Neural cell (in vitro differentiated cells): ENCODE measurements around the gene TMCC1.

Experiments used
- CTCF ChIP-seq: fragments of 450-650 bp; IDR thresholded peaks from 2 replicates; pipeline ENCODE4 v1.5.1; 2014; ENCODE audit warnings: antibody characterized with exemption, mild to moderate bottlenecking, moderate library complexity; ENCODE audit not compliant: poor library complexity, severe bottlenecking
- EP300 ChIP-seq: fragments of 450-650 bp; conservative IDR thresholded peaks from 2 replicates; pipeline ENCODE4 v1.6.1; 2014; ENCODE audit warnings: antibody characterized with exemption, mild to moderate bottlenecking, moderate library complexity; ENCODE audit not compliant: poor library complexity, severe bottlenecking
- EZH2 ChIP-seq: fragments of 200-600, 300-800 bp; shearing (Covaris generic), sonication (generic); IDR thresholded peaks from 2 replicates; pipeline ENCODE4 v1.6.1; 2014; ENCODE audit warnings: antibody characterized with exemption, low read length, borderline replicate concordance, mild to moderate bottlenecking; ENCODE audit not compliant: insufficient read depth, poor library complexity, severe bottlenecking
- MXI1 ChIP-seq: fragments of 450-650 bp; conservative IDR thresholded peaks from 2 replicates; pipeline ENCODE4 v1.6.1; 2014; ENCODE audit warnings: antibody characterized with exemption, mild to moderate bottlenecking; ENCODE audit not compliant: poor library complexity, severe bottlenecking
- REST ChIP-seq: IDR thresholded peaks from 2 replicates; pipeline ENCODE4 v1.6.1; 2012; ENCODE audit warnings: borderline replicate concordance
- SMC3 ChIP-seq: fragments of 450-650 bp; conservative IDR thresholded peaks from 2 replicates; pipeline ENCODE4 v1.6.1; 2014; ENCODE audit warnings: antibody characterized with exemption, mild to moderate bottlenecking, moderate library complexity; ENCODE audit not compliant: poor library complexity
- TAF1 ChIP-seq: IDR thresholded peaks from 2 replicates; pipeline ENCODE4 v1.6.1; 2012; ENCODE audit warnings: low read depth

GRCh38 chr3:129609591-129610182 is 283.8 kb downstream of the TMCC1 start:
- TF ChIP-seq CTCF (no peak), REST (no peak), EP300 (no peak), EZH2 (no peak), TAF1 (no peak), MXI1 (no peak), SMC3 (no peak)
